ENCODE data around the gene SEMA5A.

The SEMA5A gene

GRCh38 chr5:9573796-9574195 is 27.9 kb upstream of the SEMA5A start:
- no peaks in the 10 kb centered on the region for H3K27me3 ChIP-seq (ENCODE audit: insufficient read depth, insufficient read length)
- H3K36me3 ChIP-seq (ENCODE audit: insufficient read depth, insufficient read length, low read length) = no peaks in the 10 kb centered on the region
- no peaks in the 10 kb centered on the region for H3K4me1 ChIP-seq (ENCODE audit: insufficient read depth, insufficient read length)
- no peak overlapping the region for H3K4me3 ChIP-seq (ENCODE audit: insufficient read length, low read depth)
- no peak overlapping the region for H3K9ac ChIP-seq (ENCODE audit: insufficient read length, low read depth)
- no peak for TF ChIP-seq ZNF274 (IDR thresholded peaks at IDR 0.05; ENCODE audit: low read depth, low read length)
- no peak for TF ChIP-seq YY1 (IDR thresholded peaks at IDR 0.05; ENCODE audit: insufficient read depth, insufficient read length)
- TF ChIP-seq SUZ12 (IDR thresholded peaks at IDR 0.05; ENCODE audit: extremely low read depth, insufficient read depth, insufficient read length) = no peak
- H3K9me3 ChIP-seq (ENCODE audit: insufficient read depth, low read length) = no peaks in the 10 kb centered on the region; the same call in 1 of the 2 replicates
- no peak for DNase-seq (ENCODE audit: low read depth, low spot score)

GRCh38 chr5:9572246-9572645 is 26.4 kb upstream of the SEMA5A start:
- DNase-seq (ENCODE audit: low read depth, low spot score) = no peak
- no peaks in the 10 kb centered on the region for H3K27me3 ChIP-seq (ENCODE audit: insufficient read depth, insufficient read length)
- TF ChIP-seq YY1 (IDR thresholded peaks at IDR 0.05; ENCODE audit: insufficient read depth, insufficient read length) (no peak), ZNF274 (IDR thresholded peaks at IDR 0.05; ENCODE audit: low read depth, low read length) (no peak), SUZ12 (IDR thresholded peaks at IDR 0.05; ENCODE audit: extremely low read depth, insufficient read depth, insufficient read length) (no peak)
- H3K36me3 ChIP-seq (ENCODE audit: insufficient read depth, insufficient read length, low read length) = no peaks in the 10 kb centered on the region
- H3K9ac ChIP-seq (ENCODE audit: insufficient read length, low read depth) = no peak overlapping the region
- no peaks in the 10 kb centered on the region for H3K4me1 ChIP-seq (ENCODE audit: insufficient read depth, insufficient read length)
- no peaks in the 10 kb centered on the region for H3K9me3 ChIP-seq (ENCODE audit: insufficient read depth, low read length)
- H3K4me3 ChIP-seq (ENCODE audit: insufficient read length, low read depth) = no peak overlapping the region

- DNase-seq (ENCODE audit: low read depth, low spot score) = no peak
- H3K4me3 ChIP-seq (ENCODE audit: insufficient read length, low read depth) = no peak overlapping the region
- TF ChIP-seq YY1 (IDR thresholded peaks at IDR 0.05; ENCODE audit: insufficient read depth, insufficient read length) (no peak), ZNF274 (IDR thresholded peaks at IDR 0.05; ENCODE audit: low read depth, low read length) (no peak), SUZ12 (IDR thresholded peaks at IDR 0.05; ENCODE audit: extremely low read depth, insufficient read depth, insufficient read length) (no peak)
- H3K27me3 ChIP-seq (ENCODE audit: insufficient read depth, insufficient read length) = no peaks in the 10 kb centered on the region
- no peaks in the 10 kb centered on the region for H3K36me3 ChIP-seq (ENCODE audit: insufficient read depth, insufficient read length, low read length)
- no peaks in the 10 kb centered on the region for H3K4me1 ChIP-seq (ENCODE audit: insufficient read depth, insufficient read length)
- H3K9ac ChIP-seq (ENCODE audit: insufficient read length, low read depth) = no peak overlapping the region
- no peaks in the 10 kb centered on the region for H3K9me3 ChIP-seq (ENCODE audit: insufficient read depth, low read length)
Observed at GRCh38 chr5:9570876-9571275, 25.0 kb upstream of the SEMA5A start.

- TF ChIP-seq SUZ12 (IDR thresholded peaks at IDR 0.05; ENCODE audit: extremely low read depth, insufficient read depth, insufficient read length) (no peak), YY1 (IDR thresholded peaks at IDR 0.05; ENCODE audit: insufficient read depth, insufficient read length) (no peak)
- Histone ChIP-seq H3K9ac (ENCODE audit: insufficient read length, low read depth) (no peak overlapping the region), H3K36me3 (ENCODE audit: insufficient read depth, insufficient read length, low read length) (no peaks in the 10 kb centered on the region), H3K27me3 (ENCODE audit: insufficient read depth, insufficient read length) (no peaks in the 10 kb centered on the region), H3K4me3 (ENCODE audit: insufficient read length, low read depth) (no peak overlapping the region), H3K4me1 (ENCODE audit: insufficient read depth, insufficient read length) (no peaks in the 10 kb centered on the region), H3K9me3 (ENCODE audit: insufficient read depth, low read length) (no peaks in the 10 kb centered on the region)
- no peak for DNase-seq (ENCODE audit: low read depth, low spot score)
Observed at GRCh38 chr5:9567039-9567438, 21.2 kb upstream of the SEMA5A start.

DNA sequence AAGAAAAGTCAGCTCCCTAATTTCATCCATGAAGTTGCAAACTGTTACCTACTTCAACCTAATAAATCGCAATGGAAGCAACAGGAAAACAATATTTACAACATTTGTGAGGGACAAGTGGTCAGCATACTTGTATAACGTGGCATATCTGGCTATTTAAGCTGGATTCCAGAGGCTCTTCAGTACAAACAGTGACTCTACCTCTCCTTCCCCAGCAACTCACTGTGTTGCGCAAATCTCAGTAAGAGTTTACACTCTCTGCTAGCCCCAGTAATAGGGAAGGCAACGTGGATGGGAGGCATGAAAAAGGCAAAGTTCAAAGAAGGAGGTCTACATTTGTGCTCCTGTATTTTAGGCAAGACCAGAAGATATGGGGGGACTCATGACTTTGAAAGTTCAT is 18.9 kb upstream of the SEMA5A start:
- Histone ChIP-seq H3K27me3 (ENCODE audit: insufficient read depth, insufficient read length) (no peaks in the 10 kb centered on the region), H3K4me1 (ENCODE audit: insufficient read depth, insufficient read length) (no peaks in the 10 kb centered on the region), H3K9ac (ENCODE audit: insufficient read length, low read depth) (no peak overlapping the region), H3K36me3 (ENCODE audit: insufficient read depth, insufficient read length, low read length) (no peaks in the 10 kb centered on the region), H3K4me3 (ENCODE audit: insufficient read length, low read depth) (no peak overlapping the region), H3K9me3 (ENCODE audit: insufficient read depth, low read length) (no peaks in the 10 kb centered on the region)
- DNase-seq (ENCODE audit: low read depth, low spot score) = no peak
- TF ChIP-seq YY1 (IDR thresholded peaks at IDR 0.05; ENCODE audit: insufficient read depth, insufficient read length) (no peak), SUZ12 (IDR thresholded peaks at IDR 0.05; ENCODE audit: extremely low read depth, insufficient read depth, insufficient read length) (no peak), ZNF274 (IDR thresholded peaks at IDR 0.05; ENCODE audit: low read depth, low read length) (no peak)

GRCh38 chr5:9562141-9562540 is 16.3 kb upstream of the SEMA5A start:
- Histone ChIP-seq H3K4me3 (ENCODE audit: insufficient read length, low read depth) (no peak overlapping the region), H3K9ac (ENCODE audit: insufficient read length, low read depth) (no peak overlapping the region), H3K36me3 (ENCODE audit: insufficient read depth, insufficient read length, low read length) (no peaks in the 10 kb centered on the region), H3K27me3 (ENCODE audit: insufficient read depth, insufficient read length) (no peaks in the 10 kb centered on the region), H3K4me1 (ENCODE audit: insufficient read depth, insufficient read length) (no peaks in the 10 kb centered on the region), H3K9me3 (ENCODE audit: insufficient read depth, low read length) (no peaks in the 10 kb centered on the region)
- TF ChIP-seq YY1 (IDR thresholded peaks at IDR 0.05; ENCODE audit: insufficient read depth, insufficient read length) (no peak), ZNF274 (IDR thresholded peaks at IDR 0.05; ENCODE audit: low read depth, low read length) (no peak), SUZ12 (IDR thresholded peaks at IDR 0.05; ENCODE audit: extremely low read depth, insufficient read depth, insufficient read length) (no peak)
- DNase-seq (ENCODE audit: low read depth, low spot score) = no peak

DNA sequence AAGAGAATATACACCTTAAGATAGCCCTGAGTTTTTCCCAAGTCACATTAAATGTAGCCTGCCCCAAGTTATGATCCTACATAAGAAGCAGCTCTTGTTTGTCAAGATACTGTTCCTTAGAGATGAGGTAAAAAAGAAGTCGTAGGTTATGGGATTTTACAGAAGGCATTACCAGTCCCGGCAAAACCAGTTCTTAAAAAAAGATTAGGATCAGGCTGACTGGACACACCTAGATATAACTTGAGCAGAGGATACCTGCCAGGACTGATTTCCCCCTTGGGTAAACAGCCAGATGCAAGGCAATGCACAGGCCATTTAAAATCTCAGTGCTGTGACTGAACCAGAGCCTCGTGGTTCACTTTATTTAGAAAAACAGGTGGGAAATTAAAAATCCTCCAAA is 14.1 kb upstream of the SEMA5A start:
- Histone ChIP-seq H3K36me3 (ENCODE audit: insufficient read depth, insufficient read length, low read length) (no peaks in the 10 kb centered on the region), H3K9me3 (ENCODE audit: insufficient read depth, low read length) (no peaks in the 10 kb centered on the region), H3K4me3 (ENCODE audit: insufficient read length, low read depth) (no peak overlapping the region), H3K27me3 (ENCODE audit: insufficient read depth, insufficient read length) (no peaks in the 10 kb centered on the region), H3K4me1 (ENCODE audit: insufficient read depth, insufficient read length) (no peaks in the 10 kb centered on the region), H3K9ac (ENCODE audit: insufficient read length, low read depth) (no peak overlapping the region)
- DNase-seq (ENCODE audit: low read depth, low spot score) = no peak
- TF ChIP-seq SUZ12 (IDR thresholded peaks at IDR 0.05; ENCODE audit: extremely low read depth, insufficient read depth, insufficient read length) = no peak
- TF ChIP-seq ZNF274 (IDR thresholded peaks at IDR 0.05; ENCODE audit: low read depth, low read length) = no peak
- TF ChIP-seq YY1 (IDR thresholded peaks at IDR 0.05; ENCODE audit: insufficient read depth, insufficient read length) = no peak

All from NT2/D1 (cell line).